ENCODE results near the gene RPL29.

- TF ChIP-seq POLR2A (IDR thresholded peaks at IDR 0.05; ENCODE audit: low read depth, low read length): no peak
- no peak for TF ChIP-seq RAD21 (IDR thresholded peaks at IDR 0.05; ENCODE audit: low read length)
- TF ChIP-seq CTCF (conservative IDR thresholded peaks at IDR 0.05; ENCODE audit: low read depth, low read length): peak; percentile 41
- no peak for TF ChIP-seq CEBPB (IDR thresholded peaks at IDR 0.05; ENCODE audit: low read depth, low read length)
- no peak for TF ChIP-seq MAZ (IDR thresholded peaks at IDR 0.05; ENCODE audit: borderline replicate concordance, low read depth, low read length)
- TF ChIP-seq RCOR1 (IDR thresholded peaks at IDR 0.05; ENCODE audit: insufficient replicate concordance, low read length): no peak
- TF ChIP-seq USF2 (IDR thresholded peaks at IDR 0.05; ENCODE audit: low read depth, low read length): no peak
- TF ChIP-seq RFX5 (IDR thresholded peaks at IDR 0.05; ENCODE audit: low read depth, low read length): no peak
- TF ChIP-seq SMC3 (IDR thresholded peaks at IDR 0.05; ENCODE audit: low read depth, low read length): no peak
- no peak for TF ChIP-seq FOS (IDR thresholded peaks at IDR 0.05; ENCODE audit: low read depth, low read length)
- no peak for TF ChIP-seq MXI1 (IDR thresholded peaks at IDR 0.05; ENCODE audit: borderline replicate concordance, low read depth, low read length)
- TF ChIP-seq CHD1 (IDR thresholded peaks at IDR 0.05; ENCODE audit: low read depth, low read length): no peak
- no peak for TF ChIP-seq NFE2L2 (IDR thresholded peaks at IDR 0.05; ENCODE audit: low read depth, low read length)
Measured at GRCh38 chr3:51982352-51982837, 13.3 kb downstream of the RPL29 start.

All from IMR-90 (cell line).